GM18861 (cell line): ENCODE data around the gene HIVEP3.

Experiments used
- ATAC-seq: cut with Tn5 transposase; IDR thresholded peaks from one replicate; pipeline ENCODE4 v1.9.1; 2021; ENCODE audit not compliant: unreplicated experiment

Gene HIVEP3

DNA sequence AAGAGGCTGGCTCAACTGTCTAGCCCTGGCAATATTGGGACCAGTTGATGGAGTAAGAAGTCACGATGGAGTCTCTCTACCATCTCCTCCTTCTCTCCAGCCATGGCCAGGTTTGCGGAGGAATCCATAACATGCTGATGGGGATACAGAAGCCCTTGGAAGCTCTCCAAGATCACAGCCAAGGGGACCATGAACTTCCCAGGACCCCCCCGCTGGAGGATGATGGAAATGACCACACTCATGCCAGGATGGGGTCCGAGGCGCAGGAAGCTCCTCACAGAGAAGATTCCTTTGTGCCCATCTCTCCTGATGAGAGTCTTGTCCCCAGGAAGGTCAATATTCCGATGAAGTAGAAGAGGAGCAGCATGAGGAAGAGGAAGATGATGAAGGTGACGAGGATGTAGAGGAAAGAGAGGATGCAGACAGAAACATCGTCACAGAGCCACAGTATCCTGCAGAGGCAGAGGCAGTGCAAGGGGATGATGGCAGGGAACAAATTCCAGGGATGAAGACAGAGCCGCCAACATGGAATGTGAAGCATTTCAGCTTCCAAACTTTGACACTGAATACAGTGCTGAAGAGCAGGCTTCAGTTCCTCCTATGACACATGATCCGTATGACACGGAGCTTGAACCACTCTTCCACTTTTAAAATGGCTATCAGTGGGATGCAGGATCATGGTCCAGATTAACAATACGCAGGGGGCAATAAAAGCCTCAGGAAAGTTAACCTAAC is 376.4 kb downstream of the HIVEP3 start:
- ATAC-seq = no peak

GRCh38 chr1:41541592-41541952 is 377.1 kb downstream of the HIVEP3 start:
- ATAC-seq = no peak

GRCh38 chr1:41540886-41541591 is 377.7 kb downstream of the HIVEP3 start:
- ATAC-seq = no peak

- ATAC-seq = no peak
These were observed 378.7 kb downstream of the HIVEP3 start for GRCh38 chr1:41539999-41540398.

DNA sequence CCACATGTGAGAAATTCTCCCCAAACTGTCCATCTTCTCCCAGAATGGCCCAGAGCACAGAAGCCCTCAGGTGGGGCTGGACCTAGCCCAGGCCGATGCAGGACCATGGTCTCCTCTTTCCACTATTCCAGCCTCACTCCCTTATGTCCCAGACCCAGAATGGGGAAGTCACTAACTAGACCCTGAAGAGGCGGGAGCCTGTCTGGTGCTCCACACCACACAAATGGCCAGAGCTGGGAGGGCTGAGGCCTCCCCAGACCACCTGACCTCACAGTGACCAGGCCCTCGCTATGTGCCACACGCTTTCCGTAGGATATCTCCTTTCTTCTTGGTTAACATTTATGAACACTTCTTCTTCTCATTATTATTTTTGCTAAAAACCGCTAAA is 379.3 kb downstream of the HIVEP3 start:
- ATAC-seq = no peak

GRCh38 chr1:41538741-41539417 is 379.8 kb downstream of the HIVEP3 start:
- ATAC-seq = no peak

GRCh38 chr1:41537788-41538351 is 380.9 kb downstream of the HIVEP3 start:
- no peak for ATAC-seq

GRCh38 chr1:41537251-41537650 is 381.5 kb downstream of the HIVEP3 start:
- no peak for ATAC-seq

DNA sequence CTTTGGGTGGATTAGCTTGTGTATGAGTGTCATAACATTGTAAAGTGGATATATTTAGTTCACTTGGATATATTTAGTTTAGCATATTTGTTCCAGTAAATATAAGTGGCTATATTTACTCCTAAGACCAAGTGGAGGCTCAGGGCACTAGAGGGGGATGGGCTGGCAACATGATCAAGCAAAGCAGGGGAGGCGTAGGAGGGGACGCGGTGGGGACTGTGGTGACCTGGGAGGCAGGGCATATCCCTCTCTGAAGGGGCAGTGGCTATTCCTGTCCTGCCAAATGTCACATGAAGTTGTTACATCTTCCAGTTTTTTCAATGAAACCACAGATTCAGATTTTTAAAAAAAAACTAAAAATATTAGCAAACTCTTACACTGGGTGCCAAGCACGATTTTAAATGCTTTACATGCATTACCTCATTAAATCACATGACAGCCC is 382.3 kb downstream of the HIVEP3 start:
- no peak for ATAC-seq

DNA sequence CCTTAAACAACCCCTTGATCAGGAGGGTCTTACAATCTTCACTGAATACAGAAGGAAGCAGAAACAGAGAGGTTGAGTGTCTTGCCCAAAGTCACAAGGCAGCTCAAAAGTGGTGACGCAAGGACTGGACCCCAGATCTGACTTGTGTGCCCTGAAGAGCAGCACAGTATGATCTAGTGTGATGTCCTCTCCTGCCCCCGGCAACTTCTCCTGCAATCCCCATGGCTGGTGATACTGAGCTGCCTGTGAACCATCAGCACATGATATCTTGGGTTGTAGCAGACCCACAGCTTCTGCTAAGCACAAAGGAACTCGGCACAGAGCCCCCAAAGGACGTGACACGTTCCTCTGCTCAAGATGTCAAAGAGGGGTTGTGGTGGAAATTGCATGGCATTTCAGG is 383.0 kb downstream of the HIVEP3 start:
- ATAC-seq = no peak

DNA sequence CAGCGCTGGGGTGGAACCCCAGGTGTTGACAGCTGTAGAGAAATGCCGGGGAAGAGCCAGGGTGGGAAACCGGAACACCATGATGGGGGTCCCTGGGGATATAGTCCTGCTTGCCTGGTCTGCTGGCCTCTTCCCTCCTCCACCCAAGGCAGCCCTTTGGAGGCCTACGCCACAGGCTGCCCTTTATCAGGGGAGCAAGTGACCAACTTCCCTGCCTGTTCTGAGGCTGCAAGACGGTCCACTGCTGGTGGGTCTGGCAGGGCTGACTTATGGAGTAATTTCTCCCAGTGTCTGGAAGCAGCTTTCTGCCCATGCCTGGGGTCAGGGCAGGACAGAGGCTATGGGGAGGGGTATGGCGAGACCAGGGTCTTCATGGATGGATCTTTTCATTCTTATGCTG is 383.4 kb downstream of the HIVEP3 start:
- ATAC-seq = no peak

- ATAC-seq = no peak
These were observed 384.3 kb downstream of the HIVEP3 start for GRCh38 chr1:41534181-41535076.

- ATAC-seq = no peak
These were observed 385.0 kb downstream of the HIVEP3 start for GRCh38 chr1:41533731-41534080.

- ATAC-seq = no peak
These were observed 385.5 kb downstream of the HIVEP3 start for GRCh38 chr1:41533016-41533730.

DNA sequence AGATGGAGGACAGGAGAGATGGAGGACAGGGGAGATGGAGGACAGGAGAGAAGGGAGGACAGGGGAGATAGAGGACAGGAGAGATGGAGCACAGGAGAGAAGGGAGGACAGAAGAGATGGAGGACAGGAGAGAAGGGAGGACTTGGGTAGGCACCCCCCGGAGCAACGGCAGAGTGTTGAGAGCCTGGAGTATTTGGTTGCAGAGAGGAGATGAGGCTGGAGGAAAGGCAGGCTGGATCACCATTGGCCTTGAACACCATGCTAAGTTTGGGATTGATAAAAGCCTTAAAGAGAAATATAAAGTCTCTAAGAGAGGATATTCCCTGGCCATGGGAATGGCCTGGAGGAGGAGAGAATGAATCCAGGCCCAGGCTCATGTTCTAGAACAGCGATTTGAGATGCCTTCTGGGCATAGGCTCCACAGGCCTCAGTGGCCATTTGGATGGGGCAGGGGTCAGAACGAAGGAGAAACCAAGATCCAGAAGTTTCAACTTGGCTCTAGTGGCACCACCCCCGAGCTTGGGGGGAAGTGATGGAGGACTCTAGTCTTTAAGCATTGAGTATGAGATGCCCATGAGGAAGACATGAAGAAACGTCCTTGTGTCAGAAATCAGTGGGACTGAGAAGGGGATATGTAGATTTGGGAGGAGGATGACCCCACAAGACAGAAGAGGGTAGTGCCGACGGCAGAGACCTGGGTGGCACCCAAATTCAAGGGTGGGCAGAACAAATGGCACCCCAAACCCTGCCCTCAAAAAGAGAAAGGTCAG is 386.3 kb downstream of the HIVEP3 start:
- ATAC-seq = no peak

GRCh38 chr1:41530411-41530810 is 388.3 kb downstream of the HIVEP3 start:
- ATAC-seq = no peak

DNA sequence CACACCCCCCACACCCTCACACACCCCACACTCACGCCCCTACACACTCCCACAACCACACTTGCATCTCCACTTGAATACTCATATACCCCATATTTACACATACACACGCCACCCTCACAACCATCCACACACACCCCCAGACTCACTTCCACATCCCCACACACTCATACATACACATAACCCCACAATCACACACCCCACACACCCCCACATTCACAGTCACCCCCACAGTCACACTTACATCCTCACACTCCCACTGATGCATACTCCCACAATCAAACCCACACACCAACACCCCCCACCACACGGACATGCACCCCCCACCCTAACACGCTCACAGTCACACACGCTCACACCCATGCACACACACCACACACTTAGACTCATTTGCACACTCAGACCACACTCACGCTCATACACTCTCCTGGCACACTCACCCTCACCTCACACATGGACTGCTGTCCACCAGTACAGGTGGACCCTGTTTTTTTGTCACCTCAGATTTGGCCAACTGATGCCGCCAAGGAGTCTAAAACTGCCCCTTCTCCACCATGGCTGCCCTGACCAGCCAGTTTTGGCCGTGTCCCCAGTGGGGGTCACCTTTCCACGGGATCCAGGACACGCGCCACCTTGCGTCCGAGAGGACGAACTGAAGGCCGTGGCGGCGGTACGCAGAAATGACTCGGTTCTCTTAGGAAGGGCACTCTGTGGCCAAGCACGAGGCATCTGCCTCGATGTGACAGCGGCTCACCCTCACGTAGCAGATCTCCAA is 388.9 kb downstream of the HIVEP3 start:
- ATAC-seq = no peak

- no peak for ATAC-seq
These were observed 389.8 kb downstream of the HIVEP3 start for GRCh38 chr1:41528726-41529605.
